Measurements from ENCODE around the gene PDE4A. TPM values are rescaled to one million over a fixed set of nuclear protein-coding genes. Genes with fewer than 3 reads are reported as not detected.

PDE4A gene
- total and polyA plus RNA-seq, 2 of the 13 experiments (the other 11 are each of a cell fraction or from before 2014, with no cell fraction given), result 1.1 to 4.1 TPM

- TF ChIP-seq ZNF331 (CRISPR knock-in tag; IDR thresholded peaks at IDR 0.05), result 0 out of 2 replicates have a peak, but pooled peaks have one; percentile 51
- peak; percentile 68; the same call in 1 of the 2 replicates for TF ChIP-seq MEIS1 (CRISPR knock-in tag; IDR thresholded peaks at IDR 0.05; ENCODE audit: borderline replicate concordance)
- TF ChIP-seq TBX3 (IDR thresholded peaks at IDR 0.05; ENCODE audit: borderline replicate concordance), result no peak
- TF ChIP-seq ZSCAN31 (CRISPR knock-in tag; IDR thresholded peaks at IDR 0.05; ENCODE audit: low read depth), result no peak; the same call in 1 of the 2 replicates
- TF ChIP-seq ISL2 (CRISPR knock-in tag; IDR thresholded peaks at IDR 0.05), result peak; percentile 57; the same call in 1 of the 2 replicates
- TF ChIP-seq ZNF253 (CRISPR knock-in tag; IDR thresholded peaks at IDR 0.05; ENCODE audit: borderline replicate concordance), result no peak
- peak; percentile 13 for TF ChIP-seq AGO2 (optimal IDR thresholded peaks at IDR 0.05; ENCODE audit: low read depth, low read length)
- TF ChIP-seq DBP (CRISPR knock-in tag; IDR thresholded peaks at IDR 0.05; ENCODE audit: not compliant biosample characterization), result no peak
- TF ChIP-seq ZNF724P (CRISPR knock-in tag; IDR thresholded peaks at IDR 0.05; ENCODE audit: borderline replicate concordance), result no peak
- no peak for TF ChIP-seq ATRX (CRISPR knock-in tag; IDR thresholded peaks at IDR 0.05; ENCODE audit: borderline replicate concordance)
- 0 out of 2 replicates have a peak, but pooled peaks have one; percentile 39 for TF ChIP-seq ZNF484 (CRISPR knock-in tag; IDR thresholded peaks at IDR 0.05; ENCODE audit: borderline replicate concordance, low read depth)
- TF ChIP-seq ZBTB21 (CRISPR knock-in tag; IDR thresholded peaks at IDR 0.05), result no peak; the same call in 1 of the 2 replicates
- TF ChIP-seq GPBP1L1 (CRISPR knock-in tag; IDR thresholded peaks at IDR 0.05), result no peak
- peak; percentile 89 for TF ChIP-seq SP4 (CRISPR knock-in tag; IDR thresholded peaks at IDR 0.05)
- TF ChIP-seq PBX3 (CRISPR knock-in tag; IDR thresholded peaks at IDR 0.05; ENCODE audit: borderline replicate concordance), result no peak
- peak; percentile 37; the same call in 1 of the 2 replicates for TF ChIP-seq ZBTB43 (CRISPR knock-in tag; conservative IDR thresholded peaks at IDR 0.05)
- no peak for TF ChIP-seq ZNF567 (CRISPR knock-in tag; IDR thresholded peaks at IDR 0.05; ENCODE audit: borderline replicate concordance)
- TF ChIP-seq SMAD1 (CRISPR knock-in tag; IDR thresholded peaks at IDR 0.05; ENCODE audit: borderline replicate concordance, low read depth), result no peak; the same call in 1 of the 2 replicates
- no peak for TF ChIP-seq EEA1 (CRISPR knock-in tag; IDR thresholded peaks at IDR 0.05; ENCODE audit: borderline replicate concordance)
- TF ChIP-seq RBM22 (optimal IDR thresholded peaks at IDR 0.05; ENCODE audit: low read length), result no peak
- TF ChIP-seq ZSCAN12 (CRISPR knock-in tag; IDR thresholded peaks at IDR 0.05), result 0 out of 2 replicates have a peak, but pooled peaks have one; percentile 20
- TF ChIP-seq REXO4 (CRISPR knock-in tag; IDR thresholded peaks at IDR 0.05; ENCODE audit: borderline replicate concordance), result no peak
- 0 out of 2 replicates have a peak, but pooled peaks have one; percentile 20 for TF ChIP-seq ZBTB20 (CRISPR knock-in tag; IDR thresholded peaks at IDR 0.05; ENCODE audit: borderline replicate concordance, low read depth)
These were observed 17.0 kb upstream of the PDE4A start, which contains the start of gene CDC37 (continued) for GRCh38 chr19:10403137-10404021.
